Measurements from ENCODE around the gene ZMPSTE24. TPM values are rescaled to one million over a fixed set of nuclear protein-coding genes. Genes with fewer than 3 reads are reported as not detected.

Gene ZMPSTE24
- polyA plus RNA-seq, 3 donors = 6.4 to 45.6 (median 36.0) TPM

- Mint-ChIP-seq H3K9me3 (no peaks in the 10 kb centered on the region), H3K4me3 (no peak overlapping the region), H3K4me1 (peaks cover 22% of the 10 kb centered on the region), H3K27me3 (ENCODE audit: low read depth in 3 of 3) (peaks cover 0 to 3% (median 2%) of the 10 kb centered on the region in 3 donors), H3K36me3 (peaks cover 2 to 3% of the 10 kb centered on the region in 2 donors), H3K27ac (peak overlapping the region in 1 of 7 donors; percentile 4)
- DNase-seq = no peak
- TF ChIP-seq CTCF (IDR thresholded peaks at IDR 0.05) = no peak
- Histone ChIP-seq H3K4me1 (ENCODE audit: control insufficient read depth in 1 of 2, insufficient read depth in 2 of 2, low read length in 2 of 2) (peaks cover 11 to 19% of the 10 kb centered on the region in 2 donors), H3K4me2 (replicated peaks; ENCODE audit: extremely low read depth, low read length, poor library complexity, severe bottlenecking) (no peak overlapping the region), H3K4me3 (replicated peaks in 1 of 3; ENCODE audit: low read depth in 2 of 3, low read length in 3 of 3) (no peak overlapping the region), H3K27me3 (ENCODE audit: control insufficient read depth in 2 of 2, insufficient read depth in 2 of 2, low read length in 2 of 2) (no peaks in the 10 kb centered on the region), H3K36me3 (replicated peaks in 1 of 2; ENCODE audit: control insufficient read depth in 1 of 2, insufficient read depth in 2 of 2, low read length in 2 of 2) (peaks cover under 1 to 8% of the 10 kb centered on the region in 2 donors), H3K79me2 (ENCODE audit: insufficient read depth, low read length) (peaks cover 38% of the 10 kb centered on the region), H3K9me3 (replicated peaks in 1 of 2; ENCODE audit: control insufficient read depth in 1 of 2, insufficient read depth in 1 of 2, low read length in 2 of 2) (no peaks in the 10 kb centered on the region), H4K20me1 (ENCODE audit: insufficient read depth, low read length) (peaks cover 4% of the 10 kb centered on the region), H3K9ac (ENCODE audit: insufficient read depth, low read length, poor library complexity, severe bottlenecking) (no peak overlapping the region), H3K27ac (ENCODE audit: low read depth in 1 of 2, low read length in 2 of 2) (no peak overlapping the region), H2AFZ (ENCODE audit: insufficient read depth, low read depth, low read length, poor library complexity, severe bottlenecking) (no peak overlapping the region)
- intact Hi-C loops (cut with micrococcal nuclease) = loop anchor here (5.0 to 10.0 kb wide), 4 partner anchors 60 to 150 kb away; partner anchors contain the start of genes RLF (in 2 of the 2), COL9A2 (in 1 of the 2) and SMAP2 (in 1 of the 2)
These were observed 2.8 kb upstream of the ZMPSTE24 start for GRCh38 chr1:40255231-40255630.

DNA sequence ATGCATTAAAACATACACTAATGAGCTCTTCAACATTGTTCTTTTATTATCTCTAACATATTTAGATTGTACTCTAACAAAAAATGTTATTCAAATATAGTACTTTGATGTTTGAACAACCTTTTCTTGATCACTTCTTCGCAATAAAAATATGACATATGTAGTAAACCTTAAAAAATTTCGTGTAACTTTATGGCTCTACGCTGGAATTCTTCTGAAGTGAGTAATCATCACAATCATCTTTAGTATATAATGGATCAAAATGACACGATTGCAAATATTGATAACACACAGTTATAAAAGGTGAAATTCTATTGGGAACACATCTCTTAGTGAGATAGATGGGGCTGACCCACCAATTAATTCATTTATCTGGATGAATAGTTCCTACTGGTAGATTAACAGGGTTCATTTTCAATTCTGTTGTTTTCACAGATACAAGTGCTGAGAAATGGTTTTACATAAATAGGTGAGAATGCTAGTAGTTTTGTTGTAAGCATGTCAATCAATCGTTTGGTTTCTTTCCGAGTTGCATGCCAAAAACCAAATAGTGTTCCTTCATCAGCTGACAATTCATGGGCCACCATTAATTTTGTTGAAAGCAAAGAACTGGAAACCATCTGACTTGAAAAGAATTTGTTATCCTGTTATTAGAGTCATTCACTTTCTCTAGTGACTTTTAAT is 1.5 kb upstream of the ZMPSTE24 start:
- intact Hi-C loops (cut with micrococcal nuclease) = loop anchor here (2.0 to 10.0 kb wide), 5 partner anchors 14 to 148 kb away; partner anchors contain the start of genes RLF (in 2 of the 2), COL9A2 (in 1 of the 2) and SMAP2 (in 1 of the 2)
- H3K4me3 ChIP-seq (replicated peaks in 1 of 3; ENCODE audit: low read depth in 2 of 3, low read length in 3 of 3) = peak overlapping the region in 1 of 3 experiments; percentile 88
- peak overlapping the region; percentile 95 for H2AFZ ChIP-seq (ENCODE audit: insufficient read depth, low read depth, low read length, poor library complexity, severe bottlenecking)

More for the DNA sequence above, 1.5 kb upstream of the ZMPSTE24 start:
- peaks cover 0 to 2% (median 1%) of the 10 kb centered on the region in 3 donors for H3K27me3 Mint-ChIP-seq (ENCODE audit: low read depth in 3 of 3)
- Histone ChIP-seq H3K79me2 (ENCODE audit: insufficient read depth, low read length) (peaks cover 49% of the 10 kb centered on the region), H3K27ac (ENCODE audit: low read depth in 1 of 2, low read length in 2 of 2) (peak overlapping the region in 1 of 2 donors; percentile 99), H3K9me3 (replicated peaks in 1 of 2; ENCODE audit: control insufficient read depth in 1 of 2, insufficient read depth in 1 of 2, low read length in 2 of 2) (no peaks in the 10 kb centered on the region), H4K20me1 (ENCODE audit: insufficient read depth, low read length) (peaks cover 4% of the 10 kb centered on the region), H3K4me2 (replicated peaks; ENCODE audit: extremely low read depth, low read length, poor library complexity, severe bottlenecking) (peak overlapping the region; percentile 79), H3K36me3 (replicated peaks in 1 of 2; ENCODE audit: control insufficient read depth in 1 of 2, insufficient read depth in 2 of 2, low read length in 2 of 2) (peaks cover 14 to 22% of the 10 kb centered on the region in 2 donors), H3K4me1 (ENCODE audit: control insufficient read depth in 1 of 2, insufficient read depth in 2 of 2, low read length in 2 of 2) (peaks cover 11 to 19% of the 10 kb centered on the region in 2 donors), H3K27me3 (ENCODE audit: control insufficient read depth in 2 of 2, insufficient read depth in 2 of 2, low read length in 2 of 2) (no peaks in the 10 kb centered on the region), H3K9ac (ENCODE audit: insufficient read depth, low read length, poor library complexity, severe bottlenecking) (peak overlapping the region; percentile 98)
- H3K9me3 Mint-ChIP-seq = no peaks in the 10 kb centered on the region
- WGBS (ENCODE audit: insufficient coverage) = no CpG with 5 or more reads among the region's 6 CpGs
- peaks cover 15% of the 10 kb centered on the region for H3K4me1 Mint-ChIP-seq
- H3K4me3 Mint-ChIP-seq = peak overlapping the region; percentile 94 to 98
- TF ChIP-seq CTCF (IDR thresholded peaks at IDR 0.05) = no peak
- H3K36me3 Mint-ChIP-seq = peaks cover 15 to 16% of the 10 kb centered on the region in 2 donors
- DNase-seq = no peak
- peak overlapping the region in 2 of 7 donors; percentile 99 for H3K27ac Mint-ChIP-seq
